GM21526 (cell line): Measurements from ENCODE around the gene SERGEF.
A peak's percentile ranks its signal among the peaks of the same experiment; 100 is the strongest.

Experiments used
- ATAC-seq: cut with Tn5 transposase; IDR thresholded peaks from one replicate; pipeline ENCODE4 v1.9.1; 2021; ENCODE audit warnings: moderate library complexity; ENCODE audit not compliant: unreplicated experiment, low FRiP score

The SERGEF gene

DNA sequence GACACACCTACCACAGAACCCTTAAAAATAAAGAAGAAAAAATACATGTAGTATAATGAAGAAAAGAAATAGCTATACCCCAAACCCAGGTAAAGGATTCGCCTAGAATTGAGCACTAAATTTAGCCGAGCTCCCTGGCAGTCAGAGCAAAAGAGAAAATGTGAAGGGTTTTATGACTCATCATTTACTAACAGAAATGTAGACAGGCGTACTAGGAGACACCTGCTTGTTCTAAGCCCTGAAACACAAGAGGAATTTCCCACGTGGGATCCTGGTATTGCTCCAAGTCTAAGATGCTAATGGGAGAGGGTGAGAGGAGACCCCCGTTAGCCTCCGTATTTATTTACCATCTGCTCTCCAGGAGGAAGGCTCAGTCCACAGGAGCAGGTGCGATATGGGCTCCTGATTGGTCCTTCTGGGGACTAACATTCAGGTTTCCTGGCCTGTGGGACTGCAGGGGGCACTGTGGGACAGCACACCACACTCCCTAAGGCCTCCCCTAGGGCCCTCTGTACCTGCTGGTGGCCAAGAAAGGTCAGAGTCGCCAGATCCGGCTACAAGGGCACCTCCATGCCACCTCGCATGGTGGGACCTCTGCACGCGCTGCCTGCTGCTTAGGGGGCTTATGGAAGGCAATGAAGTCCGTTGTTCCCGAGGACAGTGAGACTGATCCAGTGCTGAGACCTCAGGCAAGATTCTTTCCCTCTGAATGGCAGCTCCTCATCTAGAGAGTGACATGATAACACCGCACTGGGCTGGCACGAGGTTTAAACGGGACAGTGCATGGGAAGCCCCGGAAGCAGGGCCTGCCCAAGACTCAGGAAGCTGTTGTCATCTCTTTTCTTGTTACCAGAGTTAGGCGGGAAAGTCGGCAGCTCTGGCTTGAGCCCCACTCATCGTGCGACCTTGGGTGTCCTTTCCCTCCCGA, 252.5 kb downstream of the SERGEF start:
- ATAC-seq = peak; percentile 68

DNA sequence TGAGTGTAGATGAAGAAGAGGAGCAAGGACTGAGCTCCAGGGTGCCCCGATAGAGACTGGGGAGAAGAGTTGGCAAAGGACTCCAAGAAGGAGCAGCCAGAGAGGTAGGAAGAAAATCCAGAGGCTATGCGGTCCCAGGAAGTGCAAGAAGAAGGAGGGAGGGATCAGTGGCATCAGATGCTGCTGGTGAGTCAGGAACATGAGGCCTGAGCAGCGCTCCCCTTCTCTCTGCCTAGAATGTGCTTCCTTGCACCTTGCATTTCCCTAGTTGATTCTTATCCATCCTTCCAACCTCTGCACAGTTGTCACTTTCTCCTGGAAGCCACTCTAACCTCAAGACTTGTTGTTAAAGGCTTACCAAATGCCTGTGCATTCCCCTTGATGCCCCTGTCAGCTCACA, 257.0 kb downstream of the SERGEF start:
- no peak for ATAC-seq

DNA sequence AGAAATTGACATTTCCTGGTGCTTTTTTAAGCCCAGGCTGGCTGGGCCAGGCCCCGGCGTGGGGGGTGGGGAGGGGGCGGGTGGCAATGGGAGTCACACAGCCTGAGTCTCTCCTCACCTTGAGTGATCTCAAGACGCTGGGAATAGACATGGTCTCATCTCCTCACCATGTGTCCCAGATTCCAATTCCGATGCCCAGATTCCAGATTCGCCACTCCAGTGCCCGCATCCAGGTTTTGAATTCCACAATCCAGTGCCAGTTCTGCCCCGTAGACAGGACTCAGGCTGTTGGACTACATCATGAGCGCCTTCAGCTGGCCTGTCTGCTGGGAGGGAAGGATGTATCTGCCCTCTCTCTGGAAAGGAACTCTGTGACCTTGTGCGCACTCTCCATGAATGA, 259.2 kb downstream of the SERGEF start:
- no peak for ATAC-seq

DNA sequence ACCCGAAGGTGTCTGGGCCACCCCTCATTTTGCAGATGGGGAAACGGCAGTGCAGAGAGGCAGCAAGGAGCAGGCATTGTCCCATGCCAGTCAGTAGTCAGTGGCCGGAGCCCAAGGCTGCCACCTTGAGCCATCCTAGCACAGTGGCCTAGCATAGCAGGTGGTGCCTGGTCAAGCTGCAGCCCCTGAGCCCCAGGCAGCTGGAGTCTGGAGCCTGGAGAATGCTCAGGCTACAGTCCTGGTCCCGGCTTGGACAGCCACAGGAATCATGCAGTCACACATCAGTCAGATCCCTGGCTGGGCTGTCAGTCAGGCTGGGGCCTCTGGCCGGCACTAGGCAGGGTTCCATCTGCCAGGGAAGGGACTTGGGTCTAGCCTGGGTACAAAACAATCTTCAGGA, 259.7 kb downstream of the SERGEF start:
- ATAC-seq = no peak

DNA sequence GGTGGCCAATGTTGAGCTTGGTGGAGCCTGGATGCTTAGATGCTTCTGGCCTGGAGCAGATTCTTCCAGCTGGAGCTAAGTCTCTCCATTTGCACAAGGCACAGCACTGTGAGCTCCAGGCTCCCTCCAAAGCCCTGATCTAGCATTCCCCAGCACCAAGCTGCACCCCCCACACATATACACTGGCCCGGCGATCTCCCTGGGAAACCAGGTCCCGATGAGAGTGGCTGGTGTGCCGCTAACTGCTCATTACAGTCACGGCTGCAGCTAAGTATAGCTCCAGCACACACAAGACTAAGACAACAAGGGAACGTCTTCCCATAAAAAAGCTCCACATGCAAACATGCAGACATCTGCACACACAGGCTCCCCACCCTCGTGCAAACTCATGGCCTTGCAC, 260.7 kb downstream of the SERGEF start:
- no peak for ATAC-seq

DNA sequence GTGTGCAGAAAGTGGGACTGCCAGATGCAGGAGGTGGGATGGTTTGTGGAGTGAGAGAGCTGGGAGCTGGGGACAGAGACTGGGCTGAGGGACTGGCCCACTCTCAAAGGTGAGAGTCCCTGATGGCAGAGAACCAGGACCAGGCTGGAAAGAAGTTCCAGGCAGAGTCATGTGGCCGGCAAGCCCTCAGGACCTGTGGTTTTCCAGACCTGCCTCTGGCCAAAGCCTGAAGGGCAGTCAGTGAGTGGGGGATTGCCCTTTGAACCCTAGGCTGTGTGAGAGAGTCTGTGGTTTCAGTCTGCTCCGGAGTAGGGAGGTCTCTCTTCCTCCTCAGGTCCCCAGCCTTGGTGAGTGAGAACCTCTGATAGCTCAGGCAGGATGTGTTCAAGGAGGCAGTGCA, 261.3 kb downstream of the SERGEF start:
- no peak for ATAC-seq

DNA sequence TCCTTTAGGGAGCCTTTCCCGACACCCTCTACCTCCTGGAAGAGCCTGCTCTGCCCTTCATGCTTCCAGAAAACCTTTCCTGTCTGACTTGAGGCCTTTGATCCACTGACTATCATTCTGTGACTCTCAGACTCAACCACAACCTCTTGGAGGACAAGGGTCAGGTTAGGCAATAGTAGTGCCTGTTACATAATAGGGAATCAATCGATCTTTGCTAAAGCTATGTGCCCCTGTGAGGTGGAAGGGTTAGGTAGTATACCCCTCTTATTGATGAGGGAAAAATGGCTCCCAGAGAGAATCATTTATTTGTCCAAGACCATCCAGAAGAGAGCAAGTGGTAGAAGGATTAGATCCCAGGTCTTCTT, 262.1 kb downstream of the SERGEF start:
- no peak for ATAC-seq

DNA sequence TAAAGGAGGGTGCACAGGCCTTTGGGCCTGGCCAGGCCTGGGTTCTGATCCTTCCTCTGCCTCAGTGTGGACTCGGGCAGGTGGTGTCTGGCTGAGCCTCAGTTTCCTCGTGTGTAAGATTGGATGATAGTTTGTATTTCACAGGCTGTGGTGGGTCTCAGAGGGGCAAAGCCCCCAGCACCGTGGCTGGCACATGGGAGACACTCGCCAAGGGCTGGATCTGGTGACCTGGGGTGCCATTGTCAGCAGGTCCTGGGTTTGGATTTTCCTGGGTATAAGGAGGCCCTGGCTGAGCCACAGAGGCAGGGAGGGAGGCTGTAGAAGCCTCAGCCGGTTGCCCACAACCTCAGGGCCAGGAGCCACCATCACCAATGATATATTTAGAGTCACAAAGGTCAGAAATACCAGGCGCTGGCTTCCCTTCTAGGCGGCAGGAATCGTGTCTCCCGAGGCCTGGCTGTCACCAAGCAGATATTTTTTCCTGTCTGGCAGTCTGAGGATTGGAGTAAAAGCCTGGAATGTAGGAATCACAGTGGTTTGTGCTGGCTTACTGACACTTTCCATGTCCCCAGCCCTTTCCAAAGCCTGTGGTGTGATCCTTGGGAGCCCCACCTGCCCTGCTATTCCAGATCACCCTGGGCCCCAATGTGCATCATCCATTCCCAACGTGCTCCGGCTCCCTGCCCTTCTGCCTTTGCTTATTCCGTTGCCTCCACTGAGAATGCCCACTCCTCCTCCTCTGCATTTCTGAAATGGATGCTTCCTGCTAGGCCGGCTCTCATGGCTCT, 262.6 kb downstream of the SERGEF start:
- ATAC-seq = no peak

DNA sequence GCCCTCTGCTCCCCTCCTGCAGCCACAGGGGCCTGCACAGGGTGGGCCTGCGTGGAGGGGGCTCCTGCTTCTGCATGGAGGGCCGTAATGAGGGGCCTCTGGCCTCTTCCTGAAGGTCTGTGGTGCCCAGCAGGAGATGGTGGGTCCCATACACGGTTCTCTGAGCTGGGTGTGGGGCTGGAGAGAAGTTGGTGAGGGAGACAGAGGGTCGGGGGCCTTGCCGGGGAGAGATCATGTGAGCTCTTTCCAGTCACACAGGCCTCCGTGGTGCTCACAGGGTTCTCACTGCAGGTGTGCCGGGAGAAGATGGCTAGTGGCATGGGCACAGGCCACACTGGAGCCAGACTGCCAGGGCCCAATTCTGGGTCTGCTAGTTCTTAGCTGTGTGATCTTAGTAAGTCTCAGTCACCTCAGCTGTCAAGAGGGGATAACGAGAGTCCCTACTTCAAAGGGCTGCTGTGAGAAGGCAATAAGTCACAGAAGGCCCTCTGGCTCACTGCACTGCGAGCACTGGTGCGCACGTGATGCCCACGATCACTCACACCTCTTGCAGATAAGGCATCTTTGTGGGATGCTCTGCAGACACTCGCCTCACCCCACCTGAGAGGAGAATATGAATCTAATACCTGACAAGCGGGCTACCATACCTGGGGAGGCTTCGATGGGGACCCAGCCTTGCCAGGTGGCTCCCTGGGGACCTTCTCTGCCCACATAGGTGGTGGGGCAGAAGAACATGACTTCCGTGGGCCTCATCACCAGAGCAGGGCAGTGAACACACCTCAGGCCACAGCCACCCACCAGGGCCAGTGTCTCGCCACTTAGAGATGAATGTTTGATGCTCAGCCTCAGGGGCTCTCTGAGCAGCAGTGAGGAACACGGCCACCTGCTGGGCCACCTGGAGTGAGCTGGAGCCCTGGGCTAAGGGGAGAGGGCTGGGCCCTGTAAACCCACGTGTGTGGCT, 263.8 kb downstream of the SERGEF start:
- no peak for ATAC-seq

DNA sequence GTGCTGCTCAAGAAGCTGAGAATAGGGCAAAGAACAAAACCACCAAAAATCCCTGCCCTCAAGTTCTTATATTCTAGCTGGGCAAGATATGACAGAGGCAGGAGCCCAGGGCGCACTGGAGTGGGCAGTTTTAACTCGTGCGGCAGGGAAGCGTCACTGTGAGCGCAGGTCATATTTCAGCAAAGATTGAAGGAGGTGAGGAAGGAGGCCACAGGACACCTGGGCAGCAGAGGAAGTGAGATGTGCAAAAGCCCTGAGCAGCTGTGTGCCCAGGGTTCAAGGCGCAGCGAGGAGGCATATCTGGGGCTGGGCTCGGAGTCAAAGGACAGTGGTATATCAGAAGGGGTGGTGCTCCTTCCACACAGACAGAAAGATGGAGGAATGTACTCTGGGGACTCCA, 264.8 kb downstream of the SERGEF start:
- ATAC-seq = no peak

DNA sequence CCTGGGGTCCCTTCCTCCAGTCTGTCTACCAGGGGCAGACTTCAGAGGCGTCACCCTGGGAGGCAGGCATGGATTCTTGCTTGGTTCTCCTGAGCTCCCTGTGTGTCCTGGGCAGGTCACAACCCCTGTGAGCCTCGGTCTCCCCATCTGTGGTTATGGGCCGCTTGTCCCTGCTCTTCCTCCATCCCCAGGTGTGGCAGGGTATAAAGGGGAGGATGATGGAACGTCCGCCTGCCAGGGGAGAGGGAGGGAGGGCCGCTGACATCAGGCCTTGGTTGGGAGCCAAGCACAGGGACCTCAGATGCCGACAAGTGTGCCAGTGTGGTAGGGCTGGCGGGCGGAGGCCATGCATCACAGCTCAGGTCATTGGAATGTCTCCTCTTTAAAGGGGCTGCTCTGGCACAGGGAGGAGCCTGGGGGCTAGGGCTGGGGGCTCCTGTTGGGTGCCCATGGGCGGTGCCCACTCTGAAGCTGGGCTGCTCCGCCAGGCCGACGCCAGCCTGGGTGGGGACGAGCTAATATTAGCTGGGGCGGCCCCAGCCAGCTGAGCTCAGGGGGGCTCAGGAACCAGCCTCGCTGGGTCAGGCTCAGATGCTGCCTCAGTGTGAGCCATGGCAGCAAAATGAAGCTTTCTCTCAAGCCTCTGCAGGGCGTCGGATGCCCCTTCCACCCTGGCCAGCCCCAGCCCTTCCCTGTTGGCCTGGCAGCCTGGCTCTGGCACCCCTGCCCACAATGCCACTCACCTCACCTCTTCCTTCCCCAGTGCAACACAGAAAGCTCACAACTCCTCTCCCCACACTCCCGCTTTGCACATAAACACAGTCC, 265.5 kb downstream of the SERGEF start:
- no peak for ATAC-seq

DNA sequence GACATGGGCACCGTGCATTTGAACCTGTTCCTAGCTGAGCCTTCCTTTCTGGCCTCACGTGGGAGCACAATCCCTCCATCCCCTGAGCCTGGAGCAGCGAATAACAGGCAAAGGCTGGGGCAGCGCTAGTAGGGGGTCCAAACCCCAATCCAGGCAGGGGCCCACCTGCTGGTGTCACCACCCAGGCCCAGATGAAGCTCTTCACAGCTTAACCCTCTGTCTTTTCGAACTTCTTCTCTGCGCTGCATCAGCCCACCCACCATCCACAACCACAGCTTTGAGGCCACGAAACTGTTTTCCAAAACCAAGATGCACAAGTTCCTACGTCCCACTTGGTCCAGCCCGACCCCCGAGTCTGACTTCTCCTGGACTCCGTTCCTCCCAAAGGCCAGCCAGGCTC, 266.8 kb downstream of the SERGEF start:
- ATAC-seq = no peak

DNA sequence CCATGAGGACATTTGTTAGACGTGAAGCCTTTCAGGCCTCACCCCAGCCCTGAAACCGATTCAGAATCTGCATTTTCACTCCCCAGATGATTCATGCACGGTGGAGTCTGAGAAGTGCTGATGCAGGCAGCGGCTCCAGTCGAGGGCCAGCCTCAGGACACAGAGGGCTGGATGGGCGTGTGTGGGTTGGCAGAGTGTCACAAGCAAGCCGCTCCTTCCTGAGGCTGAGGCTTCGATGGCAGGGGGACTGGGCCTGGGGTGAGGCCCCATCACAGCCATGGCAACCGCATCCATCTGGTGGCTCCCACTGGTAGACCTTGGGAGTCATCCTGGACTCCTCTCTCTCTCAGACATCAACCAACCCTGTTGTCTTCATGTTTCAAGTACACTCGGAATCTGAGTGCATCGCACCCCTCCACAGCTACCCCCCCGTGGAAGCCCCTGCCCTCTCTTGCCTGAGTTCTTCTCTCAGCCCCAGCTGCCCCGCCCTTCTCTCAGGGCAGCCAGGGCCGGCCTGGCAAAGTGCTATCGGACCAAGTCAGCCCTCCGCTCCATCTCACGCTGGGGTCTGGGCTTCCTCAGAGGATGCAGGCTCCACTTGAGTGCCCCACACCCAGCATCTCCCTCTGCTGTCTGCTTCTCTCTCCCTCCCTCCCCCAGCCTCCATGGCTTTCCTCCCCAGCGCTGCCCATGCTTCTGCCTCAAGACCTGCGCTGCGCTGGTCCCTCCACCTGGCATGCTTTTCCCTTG, 267.6 kb downstream of the SERGEF start:
- no peak for ATAC-seq

DNA sequence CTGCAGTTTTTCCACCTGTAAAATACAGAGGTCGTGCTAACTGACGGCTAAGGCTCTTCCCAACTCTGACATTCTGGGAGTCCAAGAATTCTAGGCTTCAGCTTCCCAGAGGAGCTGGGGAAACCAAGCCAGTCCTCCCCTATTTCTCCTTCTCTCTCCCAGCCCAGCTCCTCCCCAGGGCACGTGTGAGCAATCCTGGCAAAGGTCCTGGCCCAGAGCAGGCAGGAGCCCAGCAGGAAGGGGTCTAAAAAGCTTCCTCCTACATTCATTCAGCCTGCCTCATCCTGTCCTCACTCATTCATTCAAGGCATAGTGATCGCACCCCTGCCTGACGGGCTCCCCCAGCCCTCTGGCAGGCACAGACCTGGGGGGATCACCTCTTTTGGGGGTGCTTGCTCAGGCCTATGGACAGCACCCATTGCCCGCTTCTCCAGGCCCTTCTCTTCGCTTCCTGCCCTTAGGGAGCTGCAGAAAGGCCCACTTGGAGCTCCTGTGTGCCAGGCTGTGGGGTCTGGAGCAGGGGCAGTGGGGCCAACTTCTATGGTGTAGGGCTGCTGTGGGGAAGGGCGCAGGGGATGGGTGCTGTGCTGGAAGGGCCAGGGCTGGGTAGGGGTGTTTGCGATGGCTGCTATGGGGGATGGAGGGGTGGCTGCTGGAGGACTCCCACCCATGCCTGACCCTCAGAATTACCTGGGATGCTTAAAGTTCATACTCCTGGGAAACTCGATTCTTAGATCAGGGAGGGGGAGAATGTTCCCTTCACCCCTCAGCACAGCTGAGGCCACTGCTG, 268.5 kb downstream of the SERGEF start:
- no peak for ATAC-seq

DNA sequence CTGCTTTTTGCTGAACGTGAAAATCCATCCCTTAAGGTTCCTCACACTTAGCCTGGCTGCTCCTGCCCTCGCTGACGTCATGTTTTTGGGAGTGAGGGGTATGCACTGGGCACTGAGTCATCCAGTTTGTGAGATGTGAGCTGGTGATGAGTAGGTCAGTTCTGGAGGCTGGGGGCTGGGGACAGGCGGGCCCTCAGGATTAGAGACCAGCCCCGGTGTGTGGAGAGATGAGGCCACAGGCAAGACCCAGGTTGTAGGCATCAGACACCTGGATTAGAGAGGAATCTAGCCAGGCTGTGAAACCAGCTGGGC, 269.1 kb downstream of the SERGEF start:
- ATAC-seq = no peak

DNA sequence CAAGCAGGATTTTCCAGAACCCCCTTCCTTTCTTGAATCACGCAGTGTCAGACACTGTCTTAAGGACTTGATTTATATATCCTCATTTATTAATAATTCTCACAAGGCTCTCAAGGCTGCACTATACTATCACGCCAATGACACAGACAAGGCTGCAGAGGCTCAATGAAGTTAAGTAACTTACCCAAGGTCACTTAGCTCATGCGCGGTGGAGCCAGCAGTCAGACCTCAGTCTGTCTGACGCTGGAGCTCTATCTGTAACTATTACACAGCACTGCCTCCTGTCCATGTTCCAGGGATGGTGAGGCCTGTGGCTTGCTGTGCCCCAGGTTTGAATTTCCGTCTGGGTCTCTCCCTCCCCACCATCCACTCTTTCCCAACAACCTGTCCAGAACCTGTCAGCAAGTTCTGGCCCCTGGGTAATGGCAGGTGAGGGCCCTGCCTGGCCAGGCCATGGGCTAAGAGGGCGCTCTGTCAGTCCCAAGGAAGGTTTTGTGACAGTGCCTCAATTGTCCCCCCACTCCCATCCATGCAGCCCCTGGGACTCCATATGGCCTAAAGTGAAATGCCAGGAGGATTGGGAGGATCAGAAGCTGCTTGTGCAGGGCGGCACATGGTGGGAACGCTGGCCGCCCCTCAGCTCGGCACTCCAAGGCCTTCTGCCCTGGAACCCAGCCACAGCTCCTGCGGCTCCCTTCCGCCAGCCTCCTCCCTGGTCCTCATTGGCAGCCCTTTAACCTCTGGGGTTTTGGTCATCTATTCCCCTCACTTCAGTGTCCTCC, 269.6 kb downstream of the SERGEF start:
- no peak for ATAC-seq

DNA sequence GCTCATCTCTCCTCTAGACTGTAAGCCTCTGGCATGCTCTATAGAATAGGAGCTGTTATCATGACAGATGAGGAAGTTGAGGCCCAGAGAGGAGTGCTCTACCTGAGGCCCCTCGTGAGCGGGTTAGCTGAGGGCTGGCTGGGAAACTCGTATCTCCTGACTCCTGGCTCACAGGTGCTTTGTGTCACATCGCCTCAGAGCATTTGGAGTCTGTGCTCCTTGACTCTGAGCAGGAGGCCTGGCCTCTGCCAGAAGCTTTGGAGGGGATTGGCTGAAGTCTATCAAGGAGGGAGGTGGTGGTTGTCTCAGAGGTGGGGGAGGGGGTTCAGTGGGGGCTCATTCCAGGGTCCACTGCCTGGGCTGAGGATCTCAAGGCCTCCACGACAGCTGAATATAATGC, 270.8 kb downstream of the SERGEF start:
- no peak for ATAC-seq

DNA sequence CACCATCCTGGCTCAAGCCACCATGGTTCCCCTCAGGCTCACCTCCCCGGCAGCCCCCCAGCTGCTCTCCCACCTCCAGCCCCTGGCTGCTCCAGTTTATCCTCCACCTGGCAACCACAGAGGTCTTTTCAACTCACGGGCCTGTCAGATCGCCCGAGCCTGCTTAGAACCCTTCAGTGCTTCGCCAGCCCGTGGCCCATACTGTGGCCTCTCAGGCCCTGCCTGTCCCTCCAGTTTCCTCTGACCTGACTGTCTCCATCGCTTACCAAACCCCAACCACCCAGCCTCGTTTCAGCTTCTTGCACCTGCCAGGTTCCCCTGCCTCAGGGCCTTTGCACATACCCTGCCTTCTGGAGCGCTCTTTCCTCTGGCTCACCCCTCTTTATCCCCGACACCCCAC, 271.4 kb downstream of the SERGEF start:
- ATAC-seq = no peak
